CD4-positive, alpha-beta T cell treated with Interleukin-12 subunit alpha and Interleukin-12 subunit beta, for 1 hour (primary cell): ENCODE results near the gene CEP104.

Source experiments
- DNase-seq: peaks from one replicate; pipeline ENCODE4 v3.0.0-alpha.2; 2020

CEP104 gene

GRCh38 chr1:3856923-3857790, at the start of gene CEP104, which contains the start of gene DFFB:
TSS of gene CEP104 (minus strand) at chr1:3857211. CDS start at chr1:3852407, 4,804 bp downstream.
TSS of gene DFFB (plus strand) at chr1:3857476. CDS start at chr1:3857604, 128 bp downstream.
- DNase-seq, result peak; percentile 99

GRCh38 chr1:3906672-3907020, 49.6 kb upstream of the CEP104 start:
- DNase-seq, result no peak

GRCh38 chr1:3905953-3906671, 49.1 kb upstream of the CEP104 start:
- no peak for DNase-seq

GRCh38 chr1:3905266-3905952, 48.4 kb upstream of the CEP104 start:
- DNase-seq, result no peak

- no peak for DNase-seq
Measured at GRCh38 chr1:3904843-3905185, 47.8 kb upstream of the CEP104 start.

- DNase-seq, result no peak
Measured at GRCh38 chr1:3904006-3904842, 47.2 kb upstream of the CEP104 start.

GRCh38 chr1:3903141-3904005, 46.4 kb upstream of the CEP104 start:
- peak; percentile 44 for DNase-seq

GRCh38 chr1:3902571-3903091, 45.6 kb upstream of the CEP104 start:
- peak; percentile 29 for DNase-seq

- peak; percentile 40 for DNase-seq
Measured at GRCh38 chr1:3902111-3902511, 45.1 kb upstream of the CEP104 start.

- DNase-seq, result peak; percentile 92
Measured at GRCh38 chr1:3900969-3901529, 44.0 kb upstream of the CEP104 start.

GRCh38 chr1:3900150-3900968, 43.3 kb upstream of the CEP104 start, which contains the start of gene C1orf174:
TSS of gene C1orf174 (minus strand) at chr1:3900272. CDS start at chr1:3900186, 86 bp downstream.
- DNase-seq, result peak; percentile 97

- no peak for DNase-seq
Measured at GRCh38 chr1:3899754-3900149, 42.7 kb upstream of the CEP104 start.

GRCh38 chr1:3898994-3899753, 42.2 kb upstream of the CEP104 start:
- DNase-seq, result no peak

GRCh38 chr1:3898475-3898735, 41.4 kb upstream of the CEP104 start:
- no peak for DNase-seq

- no peak for DNase-seq
Measured at GRCh38 chr1:3896396-3897000, 39.5 kb upstream of the CEP104 start.

- DNase-seq, result no peak
Measured at GRCh38 chr1:3895951-3896325, 38.9 kb upstream of the CEP104 start.

GRCh38 chr1:3895279-3895950, 38.4 kb upstream of the CEP104 start:
- DNase-seq, result no peak

- DNase-seq, result no peak
Measured at GRCh38 chr1:3894626-3895278, 37.7 kb upstream of the CEP104 start.
